ENCODE data around the gene CFAP97.

DNA sequence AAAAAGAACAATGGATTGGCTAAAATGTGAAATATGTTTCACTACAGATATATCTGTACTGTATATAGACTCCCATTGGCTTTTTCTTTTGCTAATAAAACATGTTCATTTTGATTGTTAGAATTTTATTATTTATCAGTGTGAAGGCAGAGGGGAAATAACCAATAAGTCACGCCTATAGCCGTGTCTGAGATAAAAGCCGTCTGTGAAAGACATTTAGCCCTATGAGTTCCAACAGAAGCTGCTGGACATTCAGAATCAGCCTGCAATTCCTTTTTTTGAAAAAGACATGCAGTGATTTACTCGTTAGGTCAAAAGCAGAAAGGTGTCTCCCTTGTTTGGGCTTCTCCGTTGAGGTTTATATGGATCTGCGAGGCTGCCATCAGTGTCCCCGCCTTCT, 84.9 kb downstream of the CFAP97 start:
- no peak for TF ChIP-seq POLR2AphosphoS5 (IDR thresholded peaks at IDR 0.05)
- TF ChIP-seq, protein P1, sequence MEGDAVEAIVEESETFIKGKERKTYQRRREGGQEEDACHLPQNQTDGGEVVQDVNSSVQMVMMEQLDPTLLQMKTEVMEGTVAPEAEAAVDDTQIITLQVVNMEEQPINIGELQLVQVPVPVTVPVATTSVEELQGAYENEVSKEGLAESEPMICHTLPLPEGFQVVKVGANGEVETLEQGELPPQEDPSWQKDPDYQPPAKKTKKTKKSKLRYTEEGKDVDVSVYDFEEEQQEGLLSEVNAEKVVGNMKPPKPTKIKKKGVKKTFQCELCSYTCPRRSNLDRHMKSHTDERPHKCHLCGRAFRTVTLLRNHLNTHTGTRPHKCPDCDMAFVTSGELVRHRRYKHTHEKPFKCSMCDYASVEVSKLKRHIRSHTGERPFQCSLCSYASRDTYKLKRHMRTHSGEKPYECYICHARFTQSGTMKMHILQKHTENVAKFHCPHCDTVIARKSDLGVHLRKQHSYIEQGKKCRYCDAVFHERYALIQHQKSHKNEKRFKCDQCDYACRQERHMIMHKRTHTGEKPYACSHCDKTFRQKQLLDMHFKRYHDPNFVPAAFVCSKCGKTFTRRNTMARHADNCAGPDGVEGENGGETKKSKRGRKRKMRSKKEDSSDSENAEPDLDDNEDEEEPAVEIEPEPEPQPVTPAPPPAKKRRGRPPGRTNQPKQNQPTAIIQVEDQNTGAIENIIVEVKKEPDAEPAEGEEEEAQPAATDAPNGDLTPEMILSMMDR (IDR thresholded peaks at IDR 0.05) = no peak
- no peak for TF ChIP-seq POLR2A (IDR thresholded peaks at IDR 0.05)
